Activated naive CD4-positive, alpha-beta T cell treated with Interleukin-2 at 50 U/mL for 16 hours (primary cell): ENCODE data around the gene SYPL1.

Experiments
- DNase-seq: peaks from one replicate; pipeline ENCODE4 v3.0.0-alpha.2; 2020

Gene SYPL1

DNA sequence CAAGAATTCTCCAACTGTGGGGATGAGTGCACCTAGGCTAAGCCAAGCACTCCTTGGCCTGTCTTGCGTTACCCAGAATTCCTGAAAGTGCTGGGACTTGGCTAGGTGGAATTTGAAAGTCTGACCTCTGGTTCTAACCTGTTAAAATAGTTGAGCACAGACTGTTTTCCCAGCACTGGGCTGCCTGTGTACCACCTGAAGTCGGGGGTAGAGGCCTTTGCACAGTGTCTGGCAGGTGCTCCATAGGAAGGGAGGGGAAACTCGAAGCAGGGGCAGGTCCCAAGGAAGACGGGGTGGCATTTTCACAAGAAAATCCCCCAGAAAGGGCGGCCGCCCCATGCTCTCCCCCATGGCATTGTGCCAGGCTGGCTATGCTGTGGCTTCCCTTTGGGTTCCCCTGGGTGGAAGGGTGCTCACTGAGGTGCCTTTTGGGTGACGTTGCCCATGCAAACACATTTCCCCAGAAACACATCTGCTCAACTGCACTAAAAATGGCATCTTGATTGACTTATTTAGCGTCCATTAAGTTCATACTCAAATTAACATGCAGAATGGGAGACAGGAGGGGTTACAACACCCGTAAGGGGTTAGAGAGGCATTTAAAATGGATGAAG, 62.9 kb downstream of the SYPL1 start:
- no peak for DNase-seq

DNA sequence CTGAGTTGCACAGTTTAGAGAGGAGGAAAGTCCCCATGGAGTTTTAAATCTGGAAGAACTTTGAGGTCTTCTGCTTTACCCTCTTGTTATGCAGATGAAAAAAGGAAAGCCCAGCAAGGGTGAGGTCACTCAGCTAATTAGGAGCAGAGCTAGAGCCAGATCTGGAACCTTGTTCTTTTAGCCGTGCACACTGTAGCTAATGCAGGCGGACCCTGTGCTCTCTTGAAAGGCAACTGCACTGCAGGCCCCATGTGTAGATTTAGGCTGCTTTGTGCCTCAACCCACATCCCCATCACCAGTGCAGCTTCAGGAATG, 63.4 kb downstream of the SYPL1 start:
- no peak for DNase-seq

DNA sequence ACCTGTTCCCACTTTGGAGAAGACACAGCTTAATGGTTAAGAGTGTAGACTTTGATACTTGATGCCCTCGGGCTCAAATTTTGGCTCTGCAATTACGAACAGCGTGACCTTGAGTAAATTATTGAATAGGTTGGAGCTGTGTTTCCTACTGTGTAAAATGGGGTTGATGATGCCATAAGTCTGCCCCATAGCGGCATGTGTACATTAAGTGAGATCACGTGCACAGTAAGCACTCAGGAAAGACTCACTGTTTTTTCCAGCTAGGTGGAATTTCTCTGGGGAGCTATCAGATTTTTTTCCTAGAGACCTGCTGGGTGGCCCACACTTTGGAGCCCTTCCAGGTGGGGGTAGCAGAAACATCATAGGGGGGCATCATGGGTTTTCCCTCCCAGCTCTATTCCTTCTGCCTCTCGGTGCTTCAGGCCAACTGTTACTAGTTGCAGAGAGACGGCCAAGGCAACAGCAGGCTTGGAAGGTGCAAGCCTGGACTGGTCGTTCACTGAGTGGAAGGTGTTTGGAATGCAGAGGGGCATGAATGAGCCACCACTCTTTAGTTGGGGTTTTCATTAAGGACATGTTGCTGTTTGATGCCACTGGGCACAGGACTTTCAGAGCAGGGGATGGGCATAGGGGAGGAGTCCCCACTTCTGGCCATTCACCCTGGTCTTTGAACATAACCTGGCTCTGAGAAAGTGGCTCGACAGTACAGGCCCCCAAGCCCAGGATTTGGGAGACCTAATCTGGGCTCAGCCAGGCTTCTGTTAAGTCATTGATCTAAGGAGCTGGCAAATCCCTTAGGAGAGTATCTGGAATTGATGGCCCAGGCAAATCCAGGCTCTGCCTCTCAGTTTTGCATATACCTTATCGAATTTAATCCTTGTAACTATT, 64.0 kb downstream of the SYPL1 start:
- no peak for DNase-seq

DNA sequence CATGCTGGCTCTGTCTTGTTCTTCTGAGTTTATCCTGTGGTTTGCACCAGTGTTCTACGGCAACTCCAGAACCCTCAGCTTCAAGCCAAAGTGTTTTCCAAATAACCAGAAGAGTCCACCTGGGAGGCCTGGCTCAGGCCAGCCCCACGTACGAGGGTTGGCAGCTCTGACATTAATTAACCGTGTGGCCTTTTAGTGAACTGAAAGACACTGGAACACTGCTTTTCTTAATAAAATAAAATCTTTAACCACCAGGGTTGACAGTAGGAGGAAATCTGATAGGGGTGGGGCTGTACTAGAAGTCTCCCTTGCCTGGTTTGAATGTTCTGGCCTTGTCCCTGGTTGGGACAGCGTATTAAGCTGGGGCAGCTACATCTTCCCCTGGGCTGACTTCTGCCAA, 64.9 kb downstream of the SYPL1 start:
- no peak for DNase-seq

DNA sequence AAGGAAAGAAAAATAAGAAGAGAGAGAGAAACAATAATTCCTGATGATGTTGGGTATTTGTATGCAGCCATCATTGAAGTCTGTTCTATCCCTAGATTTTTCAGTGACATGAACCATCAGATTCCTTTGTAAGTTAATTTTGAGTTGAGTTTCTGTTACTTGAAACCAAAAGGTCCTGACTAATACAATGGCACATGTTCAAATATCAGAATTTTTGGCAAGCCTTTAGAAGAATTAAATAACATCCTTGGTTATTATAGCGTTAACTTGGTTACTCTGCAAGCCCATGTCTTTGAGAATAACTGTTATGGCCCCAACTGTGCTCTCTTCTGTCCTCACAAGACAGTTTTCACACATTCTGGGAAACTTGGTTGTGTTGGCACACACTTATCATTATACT, 66.5 kb downstream of the SYPL1 start:
- DNase-seq, result no peak

DNA sequence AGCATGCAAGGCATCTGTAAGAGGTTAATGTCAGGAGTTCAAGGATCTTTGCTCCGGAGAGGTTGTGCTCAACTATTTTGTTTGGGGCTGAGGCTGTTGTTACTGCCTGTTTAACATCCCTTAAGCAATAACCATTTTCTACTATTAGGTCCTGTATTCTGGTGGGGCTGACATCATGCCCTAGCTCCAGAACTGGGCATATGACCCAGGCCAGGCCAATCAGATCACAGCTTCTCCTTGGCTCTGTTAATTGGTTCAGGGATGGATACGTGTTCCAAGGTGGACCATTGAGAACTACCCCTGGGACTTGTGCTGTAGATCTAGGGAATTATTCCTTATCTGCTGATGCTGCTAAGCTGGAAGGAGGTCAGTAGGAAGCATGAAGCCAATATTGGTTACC, 67.0 kb downstream of the SYPL1 start:
- DNase-seq, result no peak

DNA sequence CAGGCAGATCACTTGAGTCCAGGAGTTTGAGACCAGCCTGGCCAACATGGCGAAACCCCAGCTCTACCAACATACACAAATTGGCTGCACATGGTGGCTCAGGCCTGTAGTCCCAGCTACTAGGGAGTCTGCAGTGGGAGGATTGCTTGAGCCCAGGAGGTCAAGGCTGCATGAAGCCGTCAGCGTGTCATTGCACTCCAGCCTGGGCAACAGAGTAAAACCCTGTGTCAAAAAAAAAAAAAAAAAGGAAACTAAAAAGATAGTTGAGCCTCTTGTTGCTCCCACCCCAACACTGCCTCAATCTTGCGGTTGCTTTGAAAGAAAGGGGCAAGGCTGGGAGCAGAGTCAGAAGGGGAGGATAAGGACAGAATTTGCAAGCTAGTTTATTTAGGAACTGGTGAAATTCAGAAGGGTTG, 69.9 kb downstream of the SYPL1 start:
- no peak for DNase-seq

DNA sequence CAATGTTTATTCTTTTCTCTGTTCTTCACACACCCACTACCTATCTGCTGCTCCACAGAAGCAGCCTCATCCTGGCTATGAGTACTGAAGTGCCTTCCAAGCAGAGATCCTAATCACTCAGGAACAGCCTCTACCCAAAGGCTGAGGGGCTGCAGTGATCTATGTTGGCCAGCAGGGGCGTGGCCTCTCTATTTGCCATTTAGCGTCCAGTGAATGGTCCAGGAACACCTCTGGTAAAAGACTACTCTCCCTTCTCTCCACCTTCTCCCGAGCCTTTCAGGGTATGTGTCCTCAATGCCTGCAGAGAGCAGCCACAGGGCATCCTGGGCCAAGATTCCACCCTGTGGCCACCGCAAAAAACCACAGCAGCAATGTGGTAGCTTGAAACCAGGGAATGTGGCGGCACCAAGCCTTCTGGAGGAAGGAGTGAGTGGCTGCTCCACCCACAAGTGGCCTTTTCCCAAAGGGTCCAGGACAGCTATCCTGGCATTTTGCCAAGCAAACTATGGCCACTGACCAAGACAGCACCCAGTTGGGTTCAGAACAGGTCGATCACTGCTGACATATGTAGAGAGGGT, 70.9 kb downstream of the SYPL1 start:
- DNase-seq, result peak; percentile 32
